Measurements from ENCODE around the gene MEX3D.

The MEX3D gene

GRCh38 chr19:1608359-1609102 lies 40.4 kb upstream of the MEX3D start:
- TF ChIP-seq LEF1 (IDR thresholded peaks at IDR 0.05; ENCODE audit: borderline replicate concordance), result no peak
- no peak for TF ChIP-seq TARDBP (IDR thresholded peaks at IDR 0.05)
- TF ChIP-seq NFRKB (IDR thresholded peaks at IDR 0.05), result no peak
- TF ChIP-seq PKNOX1 (IDR thresholded peaks at IDR 0.05), result no peak
- no peak for TF ChIP-seq FOXK2 (IDR thresholded peaks at IDR 0.05)
- no peak for TF ChIP-seq L3MBTL2 (conservative IDR thresholded peaks at IDR 0.05)
- no peak for TF ChIP-seq ELF4 (IDR thresholded peaks at IDR 0.05)
- TF ChIP-seq ZNF384 (IDR thresholded peaks at IDR 0.05), result no peak
- TF ChIP-seq CTBP1 (IDR thresholded peaks at IDR 0.05; ENCODE audit: borderline replicate concordance), result no peak
- no peak for TF ChIP-seq ARNT (IDR thresholded peaks at IDR 0.05)
- no peak for TF ChIP-seq HDGF (IDR thresholded peaks at IDR 0.05; ENCODE audit: borderline replicate concordance)
- TF ChIP-seq SUZ12 (IDR thresholded peaks at IDR 0.05), result no peak
- TF ChIP-seq BHLHE40 (IDR thresholded peaks at IDR 0.05; ENCODE audit: borderline replicate concordance), result no peak
- no peak for TF ChIP-seq FOXA1 (IDR thresholded peaks at IDR 0.05)
- no peak for TF ChIP-seq FOXM1 (IDR thresholded peaks at IDR 0.05; ENCODE audit: borderline replicate concordance)
- CTCF ChIA-PET, result no interaction called here
- POLR2A ChIA-PET, result no interaction called here
- no peak for DNase-seq (ENCODE audit: extremely low spot score)

GRCh38 chr19:1606138-1606651 lies 38.1 kb upstream of the MEX3D start:
- TF ChIP-seq TARDBP (IDR thresholded peaks at IDR 0.05), result no peak
- no peak for TF ChIP-seq HDGF (IDR thresholded peaks at IDR 0.05; ENCODE audit: borderline replicate concordance)
- TF ChIP-seq FOXM1 (IDR thresholded peaks at IDR 0.05; ENCODE audit: borderline replicate concordance), result no peak
- no peak for TF ChIP-seq ZNF384 (IDR thresholded peaks at IDR 0.05)
- no peak for TF ChIP-seq L3MBTL2 (conservative IDR thresholded peaks at IDR 0.05)
- no peak for TF ChIP-seq SP1 (IDR thresholded peaks at IDR 0.05)
- no peak for TF ChIP-seq BHLHE40 (IDR thresholded peaks at IDR 0.05; ENCODE audit: borderline replicate concordance)
- no peak for TF ChIP-seq PKNOX1 (IDR thresholded peaks at IDR 0.05)
- TF ChIP-seq CTBP1 (IDR thresholded peaks at IDR 0.05; ENCODE audit: borderline replicate concordance), result no peak
- no peak for TF ChIP-seq FOXK2 (IDR thresholded peaks at IDR 0.05)
- no peak for TF ChIP-seq ARNT (IDR thresholded peaks at IDR 0.05)
- no peak for TF ChIP-seq NFRKB (IDR thresholded peaks at IDR 0.05)
- TF ChIP-seq ELF4 (IDR thresholded peaks at IDR 0.05), result no peak
- no peak for TF ChIP-seq FOXA1 (IDR thresholded peaks at IDR 0.05)
- ChIA-PET CTCF (interaction anchor here (0.9 to 1.7 kb wide), 2 partner anchors 59 to 66 kb away, joined by 4 to 7 read pairs; no protein-coding TSS in a partner anchor), POLR2A (interaction anchor here (0.9 to 4.1 kb wide), 5 partner anchors 9 to 45 kb away, joined by 3 to 28 read pairs (median 5); partner anchors contain the start of gene MBD3)
- no peak for DNase-seq (ENCODE audit: extremely low spot score)

DNA sequence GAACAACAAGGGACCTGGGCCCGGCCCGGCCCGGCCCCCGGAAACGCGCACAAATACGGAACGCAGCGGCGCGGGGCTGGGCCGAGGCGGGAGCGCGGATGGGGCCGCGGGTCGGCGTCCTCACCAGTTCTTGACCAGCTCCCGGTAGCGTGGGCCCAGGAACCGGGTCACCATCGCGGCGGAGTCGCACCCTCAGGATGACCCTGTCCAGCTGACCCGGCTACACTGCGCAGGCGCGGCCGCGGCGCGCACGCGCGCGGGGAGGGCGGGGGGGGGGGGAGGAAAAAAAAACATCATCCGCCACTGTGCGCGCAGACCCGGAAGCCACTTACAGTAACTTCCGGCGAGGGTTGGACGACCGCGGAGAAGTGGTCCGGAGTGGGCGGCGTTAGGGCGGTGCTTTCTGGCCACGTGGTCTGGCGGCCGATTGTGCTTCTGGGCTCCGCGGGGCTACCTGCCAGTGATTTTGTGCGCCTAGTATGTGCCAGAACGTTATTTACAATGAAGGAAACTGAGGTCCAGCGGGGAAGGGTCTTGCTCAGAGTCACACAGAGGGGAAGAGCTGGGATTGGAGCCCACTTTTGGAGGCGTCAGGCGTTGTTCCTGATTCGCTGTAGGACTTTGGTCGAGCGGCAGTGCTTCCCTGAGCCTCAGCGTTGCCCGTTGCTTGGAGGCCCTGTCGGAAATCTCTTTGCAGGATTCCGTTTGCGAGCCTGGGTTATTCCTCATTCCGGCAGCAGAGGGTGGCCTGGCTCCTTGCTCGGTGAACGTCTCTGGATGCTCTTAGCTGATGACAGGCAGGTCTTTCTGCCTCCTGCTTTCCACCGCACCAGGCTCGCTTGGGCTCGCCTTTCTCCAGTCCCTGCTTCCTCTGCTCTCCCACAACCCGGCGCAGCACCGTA lies 37.4 kb upstream of the MEX3D start, which contains the start of gene UQCR11:
TSS of gene UQCR11 (minus strand) at position 227 of the 902 bp plus-strand sequence. CDS start at position 174, 53 bp downstream.
- TF ChIP-seq HDGF (IDR thresholded peaks at IDR 0.05; ENCODE audit: borderline replicate concordance) (no peak), FOXK2 (IDR thresholded peaks at IDR 0.05) (no peak), SP1 (IDR thresholded peaks at IDR 0.05) (no peak), NFRKB (IDR thresholded peaks at IDR 0.05) (no peak), ARNT (IDR thresholded peaks at IDR 0.05) (no peak), L3MBTL2 (conservative IDR thresholded peaks at IDR 0.05) (peak; percentile 32), FOXM1 (IDR thresholded peaks at IDR 0.05; ENCODE audit: borderline replicate concordance) (no peak), LEF1 (IDR thresholded peaks at IDR 0.05; ENCODE audit: borderline replicate concordance) (no peak), ELF4 (IDR thresholded peaks at IDR 0.05) (0 out of 2 replicates have a peak, but pooled peaks have one; percentile 27), PKNOX1 (IDR thresholded peaks at IDR 0.05) (peak; percentile 79), BHLHE40 (IDR thresholded peaks at IDR 0.05; ENCODE audit: borderline replicate concordance) (no peak)
- ChIA-PET POLR2A (interaction anchor here (0.9 to 4.1 kb wide), 5 partner anchors 9 to 46 kb away, joined by 3 to 28 read pairs (median 5); partner anchors contain the start of gene MBD3), CTCF (interaction anchor here (0.5 to 1.7 kb wide), 3 partner anchors 59 to 1261 kb away, joined by 3 to 7 read pairs (median 4); no protein-coding TSS in a partner anchor)
- DNase-seq (ENCODE audit: extremely low spot score), result peak; percentile 96

DNA sequence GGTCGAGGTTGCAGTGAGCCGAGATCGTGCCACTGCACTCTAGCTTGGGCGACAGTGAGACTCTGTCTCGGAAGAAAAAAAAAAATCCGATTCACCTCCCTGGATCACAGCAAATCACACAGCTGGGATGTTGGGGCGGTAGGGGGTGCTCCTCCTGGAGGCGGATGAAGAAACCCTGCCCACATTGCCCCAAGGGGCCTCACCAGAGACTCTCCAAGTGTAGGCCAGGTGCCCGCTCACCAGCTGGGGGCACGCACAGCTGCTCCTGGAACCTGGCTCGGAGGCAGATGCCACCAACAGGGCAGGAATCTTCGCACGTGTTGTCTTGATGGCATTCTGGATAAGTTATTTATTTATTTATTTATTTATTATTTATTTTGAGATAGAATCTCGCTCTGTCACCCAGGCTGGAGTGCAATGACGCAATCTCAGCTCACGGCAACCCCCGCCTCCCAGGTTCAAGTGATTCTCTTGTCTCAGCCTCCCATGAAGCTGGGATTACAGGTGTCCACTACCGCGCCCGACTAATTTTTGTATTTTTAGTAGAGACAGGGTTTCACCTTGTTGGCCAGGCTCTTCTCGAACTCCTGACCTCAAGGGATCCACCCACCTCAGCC lies 34.1 kb upstream of the MEX3D start:
- CTCF ChIA-PET, result interaction anchor here (0.6 kb wide), 1 partner anchor 8 kb away, joined by 3 read pairs; no protein-coding TSS in a partner anchor
- POLR2A ChIA-PET, result interaction anchor here (1.3 kb wide), 1 partner anchor 9 kb away, joined by 5 read pairs; the partner anchor contains the start of gene MBD3
- TF ChIP-seq TARDBP (IDR thresholded peaks at IDR 0.05) (no peak), CTBP1 (IDR thresholded peaks at IDR 0.05; ENCODE audit: borderline replicate concordance) (no peak)
- no peak for DNase-seq (ENCODE audit: extremely low spot score)

GRCh38 chr19:1601613-1602064 lies 33.5 kb upstream of the MEX3D start:
- no peak for DNase-seq (ENCODE audit: extremely low spot score)
- CTCF ChIA-PET, result interaction anchor here (0.6 kb wide), 1 partner anchor 8 kb away, joined by 3 read pairs; no protein-coding TSS in a partner anchor
- POLR2A ChIA-PET, result interaction anchor here (1.3 kb wide), 1 partner anchor 9 kb away, joined by 5 read pairs; the partner anchor contains the start of gene MBD3
- TF ChIP-seq HDGF (IDR thresholded peaks at IDR 0.05; ENCODE audit: borderline replicate concordance), result no peak
- no peak for TF ChIP-seq SP1 (IDR thresholded peaks at IDR 0.05)
- TF ChIP-seq L3MBTL2 (conservative IDR thresholded peaks at IDR 0.05), result no peak

Measured in HEK293T (cell line).